Activated CD4-positive, CD25-positive, alpha-beta regulatory T cell (primary cell): ENCODE measurements around the gene TRAF2.

Experiments
- DNase-seq, 4 experiments: peaks; one replicate each; lab custom pipeline; 2025; lab: John Stamatoyannopoulos, UW

The TRAF2 gene

DNA sequence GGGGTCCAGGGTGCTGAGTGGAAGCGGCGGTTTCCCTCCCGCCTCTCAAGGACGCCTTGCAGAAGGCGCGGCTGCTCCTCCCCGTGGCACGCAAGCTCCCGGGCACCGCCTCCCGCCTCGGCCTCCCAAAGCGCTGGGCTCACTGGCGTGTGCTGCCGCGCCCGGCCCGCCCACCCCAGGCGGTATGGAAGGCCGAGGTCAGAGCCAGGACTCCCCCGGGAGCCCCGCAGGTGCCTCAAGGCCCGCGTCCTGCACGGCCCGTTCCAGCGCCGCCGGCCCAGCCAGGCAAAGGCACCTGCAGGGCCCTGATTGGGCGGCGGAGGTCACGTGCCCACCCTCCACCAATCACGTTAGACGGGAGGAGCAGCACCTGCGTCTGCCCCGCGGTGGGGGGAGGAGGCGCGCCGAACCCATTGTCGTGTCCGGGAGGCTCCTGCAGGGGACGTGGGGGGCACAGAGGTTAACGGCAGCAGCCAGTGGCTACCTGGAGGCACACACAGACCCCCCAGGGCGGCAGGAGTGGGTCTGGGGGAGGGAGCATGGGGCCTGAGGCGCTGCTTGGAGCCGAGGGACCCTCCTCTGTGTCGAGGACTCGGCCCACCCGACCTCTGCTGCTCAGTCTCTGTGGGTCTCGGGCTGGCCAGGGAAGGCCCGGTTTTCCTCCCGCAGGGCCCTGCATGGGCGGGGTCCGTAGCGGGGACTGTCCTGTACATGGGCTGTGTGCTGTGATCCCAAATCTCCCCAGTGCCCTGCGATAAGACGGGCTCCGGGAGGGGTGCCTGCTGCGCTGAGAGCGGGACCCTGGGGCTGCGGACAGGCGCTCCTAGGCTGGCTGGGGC lies 63.7 kb downstream of the TRAF2 start:
- peak; percentile 89 to 94 (median 92) for DNase-seq

DNA sequence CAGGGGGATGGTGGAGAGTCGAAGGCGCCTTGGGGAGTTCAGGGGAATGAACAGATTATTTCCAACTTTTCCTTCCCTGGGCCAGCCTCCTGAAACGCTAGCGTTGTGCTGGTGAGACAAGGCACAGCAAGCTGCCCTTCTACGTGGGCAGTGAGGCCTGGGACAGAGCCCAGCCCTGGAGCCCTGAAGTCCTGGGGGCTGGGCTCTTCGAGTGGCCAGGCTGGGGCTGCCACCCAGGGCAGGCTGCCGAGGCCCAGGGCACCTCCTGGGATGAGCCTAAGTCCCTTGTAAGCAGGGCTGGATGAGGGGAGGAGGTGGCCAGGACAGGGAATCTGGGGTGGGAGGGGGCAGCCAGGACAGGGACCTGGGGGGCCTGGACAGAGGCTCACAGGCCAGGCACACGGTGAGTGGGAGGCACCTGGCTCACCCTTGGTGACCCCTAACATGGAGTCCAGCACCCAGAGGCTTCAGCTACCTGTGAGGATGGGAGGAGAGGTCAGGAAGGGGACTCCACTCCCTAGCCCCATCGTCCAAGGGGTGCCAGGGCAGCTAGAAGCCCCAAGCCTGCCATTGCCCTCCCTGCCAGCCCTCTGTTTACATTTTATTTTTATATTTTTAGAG lies 64.5 kb downstream of the TRAF2 start:
- no peak for DNase-seq

DNA sequence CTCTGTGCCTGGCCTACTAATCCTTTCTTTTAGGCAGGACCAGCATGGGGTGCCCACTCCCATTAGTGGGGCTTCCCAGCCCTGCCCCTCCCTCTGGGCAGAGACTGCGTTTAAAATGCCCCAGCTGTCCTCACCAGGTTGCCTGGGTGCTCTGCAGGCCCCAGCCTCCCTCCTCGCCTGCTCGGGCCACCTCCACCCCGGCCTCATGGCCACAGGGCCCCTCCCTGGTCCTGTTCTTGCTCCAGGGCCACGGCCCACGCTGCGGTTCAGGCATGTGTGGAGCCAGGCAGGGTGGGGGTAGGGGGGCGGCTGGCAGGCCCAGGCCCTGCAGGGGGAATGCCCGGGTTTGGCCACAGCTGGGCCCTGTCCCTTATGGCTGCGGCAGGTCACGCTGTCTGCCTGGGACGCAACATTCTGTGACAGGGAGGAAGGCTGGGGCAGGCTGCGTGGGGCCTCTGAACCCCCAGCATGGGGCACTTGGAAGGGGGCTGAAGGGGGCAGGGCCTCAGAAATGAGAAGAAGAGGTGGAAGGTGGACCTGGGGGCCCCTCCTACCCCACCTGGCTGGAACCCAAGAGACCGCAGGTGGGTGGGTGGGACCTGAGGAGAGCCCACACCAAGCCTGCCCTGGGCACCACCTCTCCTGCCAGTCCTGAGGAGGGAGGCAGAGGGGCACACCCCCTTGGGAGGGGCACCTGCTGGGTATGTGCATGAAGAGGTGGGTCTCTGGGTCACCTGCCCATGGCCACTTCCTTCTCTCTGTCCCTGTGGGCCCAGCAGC lies 65.4 kb downstream of the TRAF2 start, which contains the start of gene LCN12:
LCN12 (plus strand) TSS at position 733 of the 780 bp plus-strand sequence. CDS start 55 bp downstream, outside the sequence.
- no peak for DNase-seq

DNA sequence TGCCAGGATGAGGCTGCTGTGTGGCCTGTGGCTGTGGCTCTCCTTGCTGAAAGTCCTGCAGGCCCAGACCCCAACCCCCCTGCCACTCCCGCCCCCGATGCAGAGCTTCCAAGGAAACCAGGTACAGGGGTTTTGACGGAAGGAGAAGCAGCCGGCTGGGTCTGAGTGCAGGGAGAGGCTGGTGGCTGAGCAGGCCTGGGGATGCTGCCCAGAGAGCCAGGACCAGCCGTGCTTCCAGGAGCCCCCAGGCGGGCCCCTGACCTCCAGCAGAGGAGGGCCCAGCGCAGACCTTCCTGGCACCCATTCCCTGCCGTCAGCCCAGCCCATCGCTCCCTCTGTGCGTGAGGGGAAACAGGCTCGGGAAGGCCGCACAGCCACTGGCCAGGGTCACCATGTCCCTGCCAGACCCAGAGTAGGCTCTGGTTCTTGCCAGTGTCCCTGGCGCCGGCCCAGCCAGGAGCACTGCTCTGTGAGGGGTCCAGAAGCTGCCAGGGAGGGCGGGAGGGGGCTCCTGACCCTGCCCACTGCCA lies 66.1 kb downstream of the TRAF2 start:
- DNase-seq = no peak

DNA sequence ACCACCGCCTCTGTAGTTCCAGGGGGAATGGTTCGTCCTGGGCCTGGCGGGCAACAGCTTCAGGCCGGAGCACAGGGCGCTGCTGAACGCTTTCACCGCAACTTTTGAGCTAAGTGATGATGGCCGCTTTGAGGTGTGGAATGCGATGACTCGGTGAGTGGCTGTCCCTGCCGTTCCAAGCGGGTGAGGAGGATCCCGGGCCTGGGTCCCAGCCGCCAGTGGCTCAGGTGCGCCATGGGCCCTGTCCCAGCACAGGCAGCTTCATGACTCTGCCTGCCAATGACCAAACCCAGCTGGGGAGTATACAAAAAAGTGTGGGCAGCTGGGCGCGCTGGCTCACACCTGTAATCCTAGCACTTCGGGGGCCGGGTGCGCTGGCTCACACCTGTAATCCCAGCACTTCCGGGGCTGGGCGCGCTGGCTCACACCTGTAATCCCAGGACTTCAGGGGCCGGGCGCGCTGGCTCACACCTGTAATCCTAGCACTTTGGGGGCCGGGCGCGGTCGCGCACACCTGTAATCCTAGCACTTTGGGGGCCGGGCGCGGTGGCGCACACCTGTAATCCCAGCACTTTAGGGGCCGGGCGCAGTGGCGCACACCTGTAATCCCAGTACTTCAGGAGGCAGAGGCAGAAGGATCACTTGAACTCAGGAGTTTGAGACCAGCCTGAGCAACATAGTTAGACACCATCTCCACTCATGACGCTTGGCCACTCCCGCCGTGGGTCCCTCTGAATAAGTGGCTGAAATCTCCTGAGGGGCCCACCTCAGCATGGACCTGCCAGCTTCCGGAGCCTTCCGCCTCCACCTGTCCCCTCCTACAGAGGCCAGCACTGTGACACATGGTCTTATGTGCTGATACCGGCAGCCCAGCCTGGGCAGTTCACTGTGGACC lies 66.8 kb downstream of the TRAF2 start:
- DNase-seq = no peak

DNA sequence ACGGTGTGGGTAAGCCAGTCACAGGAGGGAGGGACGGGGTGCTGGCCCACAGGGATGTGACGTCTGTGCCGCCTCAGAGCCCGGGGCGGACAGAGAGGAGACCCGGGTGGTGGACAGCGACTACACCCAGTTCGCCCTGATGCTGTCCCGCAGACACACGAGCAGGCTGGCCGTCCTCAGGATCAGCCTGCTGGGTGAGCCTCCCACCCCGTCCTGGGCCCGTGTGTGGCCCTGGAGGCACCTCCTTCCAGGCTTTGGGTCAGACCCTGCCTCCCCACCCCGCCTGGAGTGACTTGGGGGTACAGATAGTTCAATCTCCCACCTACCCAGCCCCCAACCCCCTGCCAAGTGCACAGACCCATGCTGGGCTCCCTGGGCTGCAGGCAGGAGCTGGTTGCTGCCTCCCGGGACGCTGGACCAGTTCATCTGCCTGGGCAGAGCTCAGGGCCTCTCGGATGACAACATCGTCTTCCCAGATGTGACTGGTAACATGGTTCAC lies 67.5 kb downstream of the TRAF2 start:
- DNase-seq = no peak

DNA sequence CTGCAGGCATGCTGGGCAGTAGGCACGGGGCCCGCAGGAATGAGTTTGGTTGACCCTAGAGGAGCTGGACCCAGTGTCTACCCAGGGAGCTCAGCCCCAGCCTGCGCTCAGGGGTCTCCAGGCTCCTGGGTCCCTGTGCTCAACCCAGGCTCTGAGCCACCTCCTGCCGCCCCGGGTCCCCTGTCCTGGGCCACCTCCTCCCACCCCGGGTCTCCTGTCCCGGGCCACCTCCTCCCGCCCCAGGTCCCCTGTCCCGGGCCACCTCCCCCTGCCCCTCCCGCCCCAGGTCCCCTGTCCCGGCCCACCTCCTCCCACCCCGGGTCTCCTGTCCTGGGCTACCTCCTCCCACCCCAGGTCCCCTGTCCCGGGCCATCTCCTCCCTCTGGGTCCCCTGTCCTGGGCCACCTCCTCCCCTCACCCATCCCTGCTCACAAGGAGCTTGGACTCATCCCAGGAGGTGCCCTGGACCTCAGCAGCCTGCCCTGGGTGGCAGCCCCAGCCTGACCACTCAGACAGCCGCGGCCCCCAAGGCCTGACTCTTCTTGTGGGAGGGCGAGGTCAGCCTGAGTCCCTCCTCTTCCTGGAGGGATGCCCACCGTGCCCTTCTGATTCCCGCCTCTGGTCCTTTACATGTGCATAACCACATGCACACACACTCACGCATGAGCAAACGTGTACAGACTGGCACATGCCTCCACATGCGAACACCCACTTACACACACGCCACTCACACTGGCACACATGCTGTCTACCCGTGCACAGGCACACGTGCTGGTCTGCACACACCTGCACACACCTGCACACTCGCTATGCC lies 68.2 kb downstream of the TRAF2 start:
- DNase-seq = no peak

DNA sequence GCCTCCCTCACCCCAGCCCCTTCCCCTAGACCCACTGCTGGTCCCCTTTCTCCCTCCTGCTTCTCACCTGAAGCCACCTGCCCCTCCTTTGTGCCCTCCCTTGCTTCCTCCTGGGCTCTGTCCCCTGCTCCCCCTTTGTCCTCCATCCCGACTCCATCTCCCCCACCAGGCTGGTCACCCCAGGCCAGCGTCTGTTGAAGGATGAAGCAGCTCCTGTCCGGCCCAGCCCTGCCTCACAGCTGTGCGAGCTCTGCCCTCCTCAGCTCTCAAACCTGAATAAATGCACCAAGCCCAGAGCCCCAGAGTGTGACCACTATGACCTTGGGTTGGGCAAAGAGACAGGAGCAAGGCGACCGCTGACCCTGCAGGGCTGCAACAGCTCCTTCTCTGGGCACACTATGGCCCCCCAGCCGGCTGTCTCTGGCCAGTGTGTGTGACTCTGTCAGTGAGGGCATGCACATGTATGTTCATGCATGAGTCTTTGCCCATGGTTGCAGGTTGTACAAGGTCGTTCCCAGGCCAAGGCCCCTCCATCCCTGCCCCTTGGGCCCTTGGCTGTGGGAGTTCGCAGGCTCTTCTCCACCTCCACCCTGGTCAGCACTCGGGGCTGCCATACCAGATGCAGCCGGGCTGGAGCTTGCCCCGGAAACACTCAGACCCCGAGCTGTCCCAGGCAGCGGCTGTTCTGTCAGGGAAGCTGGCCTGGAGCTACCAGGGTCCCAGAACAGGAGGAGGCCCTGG lies 69.1 kb downstream of the TRAF2 start:
- DNase-seq = no peak

DNA sequence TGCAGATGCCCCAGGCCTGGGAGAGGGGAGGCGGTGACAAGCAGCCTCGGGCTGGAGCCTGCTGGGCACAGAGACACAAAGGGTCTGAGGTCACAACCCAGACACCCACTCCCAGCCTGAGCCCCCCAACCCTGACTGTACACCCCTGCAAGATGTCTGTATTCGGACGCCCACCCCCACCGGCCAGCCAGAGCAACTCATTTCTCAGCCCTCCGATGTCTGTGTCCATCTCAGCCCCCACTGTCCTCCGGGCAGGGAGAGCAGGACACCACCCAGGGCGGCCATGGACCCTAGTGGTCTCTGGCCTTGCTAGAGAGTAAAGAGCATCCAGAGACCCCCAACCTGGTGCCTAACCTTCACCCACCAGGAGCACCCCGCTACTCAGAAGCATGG lies 69.6 kb downstream of the TRAF2 start:
- no peak for DNase-seq

DNA sequence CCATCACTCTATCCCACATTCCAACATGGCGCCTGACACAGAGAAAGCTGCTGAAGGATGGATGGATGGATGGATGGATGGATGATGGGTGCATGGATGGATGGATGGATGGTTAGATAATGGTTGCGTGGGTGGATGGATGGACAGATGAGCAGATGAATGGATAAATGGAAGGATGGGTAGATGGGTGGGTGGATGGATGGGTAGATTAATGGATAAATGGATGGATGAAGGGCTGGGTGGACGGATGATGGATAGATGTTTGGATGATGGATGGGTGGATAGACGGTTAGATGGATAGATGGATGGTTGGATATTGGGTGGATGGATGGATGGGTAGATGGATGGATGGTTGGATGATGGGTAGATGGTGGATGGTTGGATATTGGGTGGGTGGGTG lies 70.3 kb downstream of the TRAF2 start:
- DNase-seq = no peak

DNA sequence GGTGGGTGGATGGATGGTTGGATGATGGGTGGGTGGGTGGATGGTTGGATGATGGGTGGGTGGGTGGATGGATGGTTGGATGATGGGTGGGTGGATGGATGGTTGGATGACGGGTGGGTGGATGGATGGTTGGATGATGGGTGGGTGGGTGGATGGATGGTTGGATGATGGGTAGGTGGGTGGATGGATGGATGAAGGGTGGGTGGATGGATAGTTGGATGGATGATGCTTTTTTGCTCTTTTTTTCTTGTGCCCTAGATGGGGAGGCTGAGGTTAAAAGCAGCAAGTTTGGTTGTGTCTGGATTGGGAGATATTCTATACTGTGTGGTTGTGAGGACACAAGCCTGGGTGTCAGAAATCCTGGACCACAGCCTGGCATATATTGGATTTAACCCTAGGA lies 71.1 kb downstream of the TRAF2 start:
- no peak for DNase-seq

DNA sequence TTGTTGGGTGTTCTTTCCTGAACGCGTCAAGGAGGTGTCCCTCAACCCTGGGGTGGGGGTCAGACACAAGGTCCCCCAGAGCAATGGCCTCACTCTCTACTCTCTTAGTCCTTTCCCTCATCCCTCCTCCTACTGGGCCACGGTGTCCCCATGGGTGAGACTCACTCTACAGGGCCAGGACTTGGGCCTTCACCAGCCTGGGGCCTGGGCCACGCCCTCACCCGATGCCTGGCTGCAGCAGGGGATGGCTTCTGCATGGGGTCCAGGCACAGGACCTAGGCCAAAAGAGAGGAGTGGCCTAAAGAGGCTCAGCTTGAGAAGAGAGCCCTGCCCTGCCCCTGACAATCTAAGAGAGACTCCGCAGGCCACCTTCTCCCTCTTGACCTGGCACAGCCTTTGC lies 71.6 kb downstream of the TRAF2 start:
- no peak for DNase-seq

DNA sequence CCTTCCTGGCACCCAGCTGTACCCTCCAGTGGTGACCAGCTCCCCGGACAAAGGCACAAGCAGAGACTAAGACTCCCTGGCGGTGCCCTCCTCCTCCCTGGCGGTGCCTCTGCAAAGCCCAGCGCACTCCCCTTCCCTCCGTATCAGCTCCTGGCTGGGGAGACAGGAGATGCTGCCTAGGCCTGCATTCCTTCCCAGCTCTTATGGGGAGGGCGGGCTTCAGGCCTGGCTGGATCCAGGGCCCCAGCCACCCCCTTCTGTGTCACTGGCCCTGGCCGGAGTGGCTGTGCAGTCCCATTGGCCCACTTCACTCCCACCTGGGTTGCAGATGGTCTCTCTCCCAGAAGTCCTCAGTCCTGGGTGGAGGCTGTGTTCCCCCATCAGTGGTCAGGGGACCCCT lies 72.2 kb downstream of the TRAF2 start:
- no peak for DNase-seq

DNA sequence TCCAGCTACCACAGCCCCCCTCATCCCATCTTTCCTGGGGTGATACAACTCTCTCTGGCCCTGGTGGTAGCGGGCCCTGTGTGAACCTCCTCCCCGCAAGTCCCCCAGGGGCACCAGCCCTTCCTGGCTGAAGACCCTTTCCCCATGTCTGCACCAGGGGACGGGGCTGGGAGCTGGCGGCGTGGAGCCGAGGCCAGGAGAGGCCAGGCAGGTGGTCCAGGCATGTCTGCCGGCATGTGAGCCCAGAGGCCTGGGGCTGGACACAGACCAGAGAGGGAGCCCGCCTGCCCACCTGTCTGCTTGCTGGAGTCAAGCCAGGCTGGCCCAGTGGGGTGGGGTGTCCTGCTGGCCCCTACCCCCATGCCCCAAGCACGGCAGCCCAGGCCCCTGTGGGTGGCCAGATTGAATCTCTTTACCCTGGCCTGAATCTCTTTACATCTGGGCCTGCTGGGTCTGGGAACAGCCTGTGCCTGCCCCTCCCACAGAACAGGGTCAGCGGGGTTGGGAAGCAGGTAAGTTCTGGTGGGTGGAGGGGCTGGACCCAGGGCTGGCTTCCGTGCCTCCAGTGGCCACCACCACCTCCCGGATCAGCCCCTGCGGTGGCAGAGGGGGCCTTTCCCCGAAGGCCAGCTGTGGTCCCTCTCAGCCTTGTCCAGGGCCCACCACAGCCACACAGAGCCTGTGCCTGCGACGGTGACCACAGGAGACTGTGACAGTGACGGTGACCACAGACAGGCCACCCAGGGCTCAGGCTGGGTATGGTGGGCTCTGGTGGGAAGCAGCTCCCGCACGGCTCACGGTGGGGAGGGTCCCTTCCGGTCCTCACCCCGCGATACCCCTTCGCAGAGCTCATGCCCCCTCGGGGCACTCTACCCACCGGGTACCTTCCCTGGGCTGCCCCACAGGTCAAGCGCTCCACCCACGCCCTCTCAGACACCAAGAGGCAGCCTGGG lies 72.9 kb downstream of the TRAF2 start:
- DNase-seq = no peak

DNA sequence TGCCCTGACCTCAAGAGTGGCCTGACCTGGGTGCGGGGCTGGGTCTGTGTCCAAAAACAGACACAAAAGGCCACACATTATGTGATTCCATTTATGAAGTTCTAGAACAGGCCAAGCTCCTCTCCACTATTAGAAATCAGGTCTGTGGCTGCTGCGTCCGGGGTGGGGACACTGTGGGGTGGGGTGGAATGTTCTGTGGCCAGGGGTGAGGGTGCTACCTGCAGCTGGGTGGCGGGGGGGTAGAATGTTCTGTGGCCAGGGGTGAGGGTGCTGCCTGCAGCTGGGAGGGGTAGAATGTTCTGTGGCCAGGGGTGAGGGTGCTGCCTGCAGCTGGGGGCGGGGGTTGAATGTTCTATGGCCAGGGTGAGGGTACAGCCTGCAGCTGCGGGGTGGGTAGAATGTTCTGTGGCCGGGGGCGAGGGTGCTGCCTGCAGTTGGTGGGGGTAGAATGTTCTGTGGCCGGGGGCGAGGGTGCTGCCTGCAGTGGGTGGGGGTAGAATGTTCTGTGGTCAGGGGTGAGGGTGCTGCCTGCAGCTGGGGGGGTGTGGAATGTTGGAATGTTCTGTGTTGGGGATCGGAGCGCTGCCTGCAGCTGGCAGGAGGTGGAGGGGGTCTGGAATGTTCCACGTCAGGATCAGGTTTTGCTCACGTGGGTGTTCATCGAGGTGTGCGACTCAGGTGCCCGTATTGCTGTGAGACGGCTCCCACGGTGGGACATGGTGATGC lies 74.1 kb downstream of the TRAF2 start:
- DNase-seq = no peak

DNA sequence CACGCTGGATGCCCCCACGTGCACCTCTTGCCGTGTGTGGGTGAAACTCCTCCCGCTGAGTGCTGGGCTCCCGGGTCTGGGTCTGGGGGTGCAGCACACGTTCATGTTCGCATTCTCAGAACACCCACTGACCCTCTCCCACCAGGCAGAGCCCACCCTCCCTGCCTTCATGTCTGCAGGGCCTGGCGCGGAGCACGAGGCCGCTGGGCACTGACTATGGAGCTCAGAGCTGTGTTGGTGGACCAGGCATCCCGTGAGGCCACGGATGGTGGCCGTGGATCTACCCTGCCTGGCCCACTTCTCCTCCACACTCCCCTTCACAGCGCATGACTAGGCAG lies 74.6 kb downstream of the TRAF2 start:
- DNase-seq = no peak

DNA sequence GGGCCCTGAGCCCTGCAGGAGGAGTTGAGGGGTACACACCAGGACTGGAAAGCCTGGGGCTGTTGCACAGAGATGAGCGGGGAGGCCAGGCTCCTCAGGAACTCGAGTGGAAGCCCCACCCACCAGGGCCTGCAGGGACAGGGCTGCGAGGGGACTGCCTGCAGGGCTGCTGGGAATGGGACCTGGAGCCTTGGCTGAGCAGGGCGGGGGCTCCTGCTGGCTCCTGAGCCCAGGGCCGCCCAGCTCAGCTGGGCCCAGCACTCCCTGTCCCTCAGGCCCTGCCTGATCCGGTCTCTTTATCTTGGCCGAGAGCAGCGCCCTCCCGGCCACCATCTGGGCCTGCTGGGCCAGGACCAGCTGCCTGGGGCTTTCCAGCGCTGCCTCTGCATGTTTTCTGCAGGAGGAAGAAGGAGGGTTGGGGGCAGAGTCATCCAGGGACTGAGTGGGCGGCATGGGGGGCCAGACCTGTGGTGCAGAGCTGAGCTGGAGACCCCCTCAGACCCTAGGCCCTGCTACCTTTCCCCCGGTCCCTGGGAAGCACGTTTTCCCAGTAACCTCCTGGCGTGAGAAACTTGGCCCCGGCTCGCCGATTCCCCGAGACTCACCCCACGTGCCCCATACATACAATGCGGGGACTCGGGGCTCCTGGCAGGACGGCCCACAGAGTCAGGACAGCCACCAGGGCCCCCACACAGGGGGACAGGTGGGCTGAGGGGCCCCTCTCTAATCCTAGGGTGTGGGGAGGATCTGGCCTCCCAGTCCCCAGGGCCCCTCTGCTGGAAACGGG lies 75.2 kb downstream of the TRAF2 start:
- no peak for DNase-seq
